K562 (cell line): ENCODE results near the gene IFIT2. TPM values are rescaled to one million over a fixed set of nuclear protein-coding genes. Genes with fewer than 3 reads are reported as not detected.
A peak's percentile ranks its signal among the peaks of the same experiment; 100 is the strongest.
"Not testable (repeated sequence)": the region's sequence is repeated elsewhere in the genome, so short reads cannot be mapped to it uniquely, and the experiment has no call there.

ENCODE experiments used
- ATAC-seq: fragments of 200-7000 bp; cut with Tn5 transposase; 3 replicates; pipeline ENCODE4 v1.9.1; 2020; ENCODE audit warnings: moderate library complexity
- BruUV-seq: library from RNA; stranded (reverse); fragments of 400-500 nt; replicated peaks from 2 replicates; lab custom pipeline; 2021; lab: Mats Ljungman, UMichigan
- CTCF ChIA-PET: fragments of 300-600 bp; formaldehyde crosslinking; extraction: SDS; loops from one replicate; lab custom pipeline; 2021; ENCODE audit warnings: low intra/inter-chr PET ratio; lab: Yijun Ruan, JAX
- POLR2A ChIA-PET: fragments of 300-600, 350-650 bp; sonication (Branson Sonifier 250); formaldehyde crosslinking; extraction: SDS; loops from one replicate; lab custom pipeline; 2021; ENCODE audit warnings: antibody characterized with exemption, inconsistent platforms; lab: Yijun Ruan, JAX
- DNase-seq, 4 experiments: peaks; one replicate each; pipeline versions ENCODE4 v3.0.0 to v3.0.0-alpha.2; 2011 to 2018; ENCODE audit warnings: low spot score in 3 of 4, mixed read lengths in 3 of 4; ENCODE audit errors: extremely low read depth in 1 of 4
- FAIRE-seq: peaks from 2 replicates; lab custom pipeline; 2011; peaks lifted over from hg19 to GRCh38; lab: Jason Lieb, UNC
- H2AFZ ChIP-seq: 2 replicates; pipeline ENCODE4 v1.6.0; 2011; ENCODE audit warnings: low read depth, low read length, control low read depth, inconsistent platforms
- H3K27ac ChIP-seq: fragments of 200-600 bp; 3 replicates; pipeline ENCODE4 v1.8.0; 2011; ENCODE audit warnings: low read depth, mild to moderate bottlenecking, control low read depth, inconsistent platforms, low read length, moderate library complexity, mixed read lengths; ENCODE audit errors: extremely low read depth
- H3K27me3 ChIP-seq, 2 experiments: fragments of 300-600 bp in 1 of 2; 2 replicates in 1 of 2; 3 replicates in 1 of 2; pipeline versions ENCODE4 v1.6.0 to v1.8.0; 2011; ENCODE audit warnings: inconsistent platforms in 2 of 2, low read length in 2 of 2, mild to moderate bottlenecking in 1 of 2, mixed read lengths in 1 of 2, moderate library complexity in 1 of 2; ENCODE audit not compliant: control insufficient read depth in 2 of 2, insufficient read depth in 2 of 2
- H3K36me3 ChIP-seq: fragments of 300-600 bp; 3 replicates; pipeline ENCODE4 v1.8.0; 2011; ENCODE audit warnings: mild to moderate bottlenecking, low read length, inconsistent platforms; ENCODE audit not compliant: control insufficient read depth, insufficient read depth
- H3K4me1 ChIP-seq, 2 experiments: fragments of 200-600 bp in 1 of 2; replicated peaks in 1 of 2; 2 replicates in 1 of 2; 3 replicates in 1 of 2; pipeline versions ENCODE4 v1.5.1 to v1.8.0; 2011; ENCODE audit warnings: inconsistent platforms in 2 of 2, low read length in 2 of 2, mild to moderate bottlenecking in 1 of 2, mixed read lengths in 1 of 2, moderate library complexity in 1 of 2; ENCODE audit not compliant: control insufficient read depth in 2 of 2, insufficient read depth in 2 of 2
- H3K4me2 ChIP-seq: 2 replicates; pipeline ENCODE4 v1.6.1; 2011; ENCODE audit warnings: low read length, control low read depth, inconsistent platforms, mixed read lengths; ENCODE audit not compliant: insufficient read depth
- H3K4me3 ChIP-seq: fragments of 200-600 bp; sonication (generic), shearing (Covaris generic); 2 replicates; pipeline ENCODE4 v1.5.1; 2016; ENCODE audit warnings: control low read depth, inconsistent platforms
- H3K79me2 ChIP-seq: fragments of 200-600 bp; 3 replicates; pipeline ENCODE4 v1.8.0; 2011; ENCODE audit warnings: low read length, inconsistent platforms; ENCODE audit not compliant: control insufficient read depth, insufficient read depth
- H3K9ac ChIP-seq, 2 experiments: 2 replicates each; pipeline versions ENCODE4 v1.6.0 to v1.6.1; 2011; ENCODE audit warnings: low read depth in 2 of 2, low read length in 2 of 2, control low read depth in 1 of 2, inconsistent platforms in 1 of 2, mild to moderate bottlenecking in 1 of 2, mixed read lengths in 1 of 2; ENCODE audit not compliant: insufficient read depth in 1 of 2
- H3K9me1 ChIP-seq: one replicate; pipeline ENCODE4 v1.6.0; 2011; ENCODE audit warnings: inconsistent platforms, mild to moderate bottlenecking, low read length, moderate library complexity; ENCODE audit not compliant: control insufficient read depth, insufficient read depth
- H3K9me3 ChIP-seq: replicated peaks from 2 replicates; pipeline ENCODE4 v1.5.1; 2011; ENCODE audit warnings: low read depth, low read length, inconsistent platforms; ENCODE audit not compliant: control insufficient read depth, insufficient read depth
- H4K20me1 ChIP-seq: replicated peaks from 2 replicates; pipeline ENCODE4 v1.6.1; 2011; ENCODE audit warnings: low read length, inconsistent platforms, mixed read lengths; ENCODE audit not compliant: control insufficient read depth, insufficient read depth
- CBX3 ChIP-seq, 2 experiments: IDR thresholded peaks; 1 replicate in 1 of 2; 2 replicates in 1 of 2; pipeline ENCODE4 v1.6.1; 2012; ENCODE audit warnings: inconsistent platforms in 2 of 2, low read length in 2 of 2, borderline replicate concordance in 1 of 2, control low read depth in 1 of 2
- CHCHD3 ChIP-seq: fragments of 250-450 bp; sonication (Bioruptor Pico); IDR thresholded peaks from 2 replicates; pipeline ENCODE4 v2.1.2; 2022; ENCODE audit warnings: mild to moderate bottlenecking
- JUND ChIP-seq, 2 experiments: IDR thresholded peaks; 2 replicates in 1 of 2; 3 replicates in 1 of 2; pipeline ENCODE4 v1.6.1; 2011; ENCODE audit warnings: borderline replicate concordance in 2 of 2, low read depth in 2 of 2, low read length in 2 of 2, improper control_type of control experiment in 1 of 2, missing biosample characterization in 1 of 2, missing genetic modification characterization in 1 of 2, missing genetic modification reagents in 1 of 2
- MYC ChIP-seq, 2 experiments: fragments of 250-450 bp in 1 of 2; sonication (Bioruptor Pico) in 1 of 2; IDR thresholded peaks; 2 replicates each; pipeline versions ENCODE4 v1.5.1 to v1.6.1; 2012 to 2021; ENCODE audit warnings: low read depth in 2 of 2, borderline replicate concordance in 1 of 2, improper control_type of control experiment in 1 of 2, low read length in 1 of 2, mild to moderate bottlenecking in 1 of 2, moderate library complexity in 1 of 2
- NFRKB ChIP-seq: fragments of 450-650 bp; IDR thresholded peaks from 2 replicates; pipeline ENCODE4 v1.6.1; 2016; ENCODE audit warnings: low read depth
- SLC30A9 ChIP-seq: fragments of 250-450 bp; sonication (Bioruptor Pico); IDR thresholded peaks from 2 replicates; pipeline ENCODE4 v1.8.0; 2022; ENCODE audit warnings: mild to moderate bottlenecking, moderate library complexity
- SMARCA4 ChIP-seq: fragments of 450-650 bp; IDR thresholded peaks from 2 replicates; pipeline ENCODE4 v1.6.1; 2016
- SUPT5H ChIP-seq: fragments of 450-650 bp; IDR thresholded peaks from 2 replicates; pipeline ENCODE4 v1.6.1; 2016
- TCF3 ChIP-seq: sonication (generic); formaldehyde crosslinking; IDR thresholded peaks from 2 replicates; pipeline ENCODE4 v1.4.0; 2020; ENCODE audit warnings: mild to moderate bottlenecking, missing genetic modification reagents
- U2AF1 ChIP-seq: fragments of 200-400 bp; formaldehyde crosslinking; optimal IDR thresholded peaks from 2 replicates; pipeline ENCODE3; 2017; ENCODE audit warnings: mild to moderate bottlenecking, low read depth, low read length, moderate library complexity
- WHSC1 ChIP-seq: IDR thresholded peaks from one replicate; pipeline ENCODE4 v1.6.1; 2012; ENCODE audit warnings: low read length, control low read depth, inconsistent platforms
- ZNF224 ChIP-seq: sonication (generic); formaldehyde crosslinking; IDR thresholded peaks from 2 replicates; pipeline ENCODE4 v1.8.0; 2022; ENCODE audit warnings: mild to moderate bottlenecking, missing genetic modification reagents
- ZNF316 ChIP-seq: fragments of 450-650 bp; IDR thresholded peaks from 2 replicates; pipeline ENCODE4 v1.6.1; 2016
- ZNF780A ChIP-seq: fragments of 250-450 bp; sonication (Bioruptor Pico); IDR thresholded peaks from 2 replicates; pipeline ENCODE4 v1.5.0; 2021; ENCODE audit warnings: mild to moderate bottlenecking
- ZNF79 ChIP-seq: fragments of 250-450 bp; sonication (Bioruptor Pico); IDR thresholded peaks from 2 replicates; pipeline ENCODE4 v1.4.0; 2020; ENCODE audit warnings: low read depth, mild to moderate bottlenecking, moderate library complexity
- WGBS: fragments of 100-300 bp; shearing (Covaris generic); methylation state at CpG from one replicate; pipeline ENCODE4 v1.1.6; 2016; ENCODE audit warnings: low coverage, mixed read lengths; ENCODE audit not compliant: insufficient coverage; ENCODE audit errors: missing lambda C conversion rate; 5-methylcytosine and 5-hydroxymethylcytosine counted together
- in situ Hi-C: fragments of 300-500 bp; cut with MboI; formaldehyde crosslinking; loops from 4 replicates; pipeline ENCODE4 v1.15.0; 2018; ENCODE audit warnings: inconsistent platforms, mixed read lengths
- intact Hi-C: fragments of 100-400 bp; cut with micrococcal nuclease; formaldehyde crosslinking; loops from 2 replicates; pipeline ENCODE4 v1.14.2; 2022
- polyA plus RNA-seq, 8 experiments: library from polyadenylated mRNA; depleted of rRNA in 4 of 8; stranded (reverse) in 5 of 8; unstranded in 3 of 8; fragments of >200 nt; fragmentation: Nextera tagmentation in 2 of 8; fragmentation: Illumina TruSeq in 1 of 8; extraction: Ambion mirVana in 2 of 8; extraction: Trizol in 1 of 8; gene quantifications; 2 replicates each; pipeline versions ENCODE4 v1.2.1 to v1.2.3, GENCODE V29; 2011 to 2014; ENCODE audit warnings: inconsistent platforms in 1 of 8, missing spikeins in 1 of 8
- total RNA-seq, 7 experiments: library from RNA; depleted of rRNA in 6 of 7; stranded (reverse); fragments of >200 nt in 6 of 7; fragmentation: Illumina TruSeq in 2 of 7; extraction: Trizol in 2 of 7; gene quantifications; 2 replicates each; pipeline versions ENCODE4 v1.2.1 to v1.2.3, GENCODE V29; 2011 to 2021; ENCODE audit warnings: low replicate concordance in 1 of 7

IFIT2 gene
- total and polyA plus RNA-seq, 9 of the 15 experiments (the other 6 are each of a cell fraction or from before 2014, with no cell fraction given) = 0.03 to 0.25 (median 0.10) TPM; not detected in 1

DNA sequence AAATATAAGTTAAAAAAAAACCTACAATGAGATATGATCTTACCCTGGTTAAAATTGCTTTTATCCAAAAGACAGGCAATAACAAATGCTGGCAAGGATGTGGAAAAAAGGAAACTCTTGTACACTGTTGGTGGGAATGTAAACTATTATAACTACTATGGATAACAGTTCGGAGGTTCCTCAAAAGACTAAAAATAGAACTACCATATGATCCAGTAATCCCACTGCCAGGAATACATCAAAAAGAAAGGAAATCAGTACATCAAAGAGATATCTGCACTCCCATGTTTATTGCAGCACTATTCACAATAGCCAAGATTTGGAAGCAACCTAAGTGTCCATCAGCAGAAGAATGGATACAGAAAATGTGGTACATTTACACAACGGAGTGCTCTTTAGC is 24.0 kb downstream of the IFIT2 start:
- H3K36me3 ChIP-seq, DNase-seq, H3K27ac ChIP-seq, intact Hi-C loops, H3K79me2 ChIP-seq, H3K4me2 ChIP-seq, ATAC-seq, H3K9ac ChIP-seq, H3K9me1 ChIP-seq, POLR2A ChIA-PET, H4K20me1 ChIP-seq, H2AFZ ChIP-seq, H3K4me3 ChIP-seq, H3K9me3 ChIP-seq, CTCF ChIA-PET, in situ Hi-C loops, FAIRE-seq, BruUV-seq, H3K4me1 ChIP-seq, H3K27me3 ChIP-seq: not testable (repeated sequence)
- 72% methylated on average over 2 of the region's 2 CpGs for WGBS

DNA sequence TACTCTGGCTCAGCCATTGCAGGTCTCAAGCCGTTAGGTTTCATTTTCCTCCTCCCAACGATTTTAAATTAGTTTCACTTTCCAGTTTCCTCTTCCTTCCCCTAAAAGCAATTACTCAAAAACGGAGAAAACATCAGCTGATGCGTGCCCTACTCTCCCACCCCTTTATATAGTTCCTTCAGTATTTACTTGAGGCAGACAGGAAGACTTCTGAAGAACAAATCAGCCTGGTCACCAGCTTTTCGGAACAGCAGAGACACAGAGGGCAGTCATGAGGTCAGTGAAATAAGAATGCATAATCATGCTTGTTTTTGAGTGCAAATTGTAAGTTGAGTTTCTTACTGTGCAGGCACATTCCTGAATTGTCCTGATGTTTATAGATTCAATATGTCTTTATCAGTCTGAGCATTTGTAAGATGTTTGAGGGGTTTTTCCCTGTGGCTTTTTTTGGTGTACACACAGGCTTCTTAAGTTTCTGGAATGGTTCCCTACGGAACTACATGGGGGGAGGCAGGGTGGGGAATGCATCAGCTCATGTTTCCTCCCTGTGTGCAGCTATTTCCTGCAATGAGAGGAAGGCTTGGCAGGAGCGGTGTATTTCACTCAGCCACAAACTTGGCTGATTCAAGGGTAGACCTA is 26.1 kb downstream of the IFIT2 start, which contains the start of gene IFIT3:
Gene IFIT3 (plus strand): TSS at position 195 of the 639 bp plus-strand sequence. CDS start 77 bp downstream, at position 272.
- WGBS = under 1% methylated on average over 7 of the region's 7 CpGs
- no peaks in the 10 kb centered on the region for H4K20me1 ChIP-seq
- in situ Hi-C loops = no loop called here
- peak within 1 kb of the TSS; percentile 98 for H2AFZ ChIP-seq
- peaks cover 0 to 6% of the 10 kb centered on the region in 2 experiments; a peak in 3 of 5 replicates for H3K4me1 ChIP-seq
- no peaks in the 10 kb centered on the region for H3K9me1 ChIP-seq
- peak; percentile 20 to 71 (median 44) for DNase-seq
- H3K36me3 ChIP-seq = no peaks in the 10 kb centered on the region
- CTCF ChIA-PET = no interaction called here
- ATAC-seq = peak; percentile 92
- intact Hi-C loops = no loop called here
- peak within 1 kb of the TSS in 1 of 2 experiments; percentile 82; a peak in 2 of 4 replicates for H3K9ac ChIP-seq
- peak; percentile 87 for FAIRE-seq
- peak within 1 kb of the TSS; percentile 76 for H3K4me2 ChIP-seq
- no peaks in the 10 kb centered on the region for H3K27me3 ChIP-seq
- POLR2A ChIA-PET = interaction anchor here (1.3 kb wide), 1 partner anchor 13 kb away, joined by 4 read pairs; no protein-coding TSS in a partner anchor
- no peaks in the 10 kb centered on the region for H3K79me2 ChIP-seq
- no peaks in the 10 kb centered on the region for H3K9me3 ChIP-seq
- peak within 1 kb of the TSS; percentile 31; the same call in 1 of the 2 replicates for H3K4me3 ChIP-seq
- H3K27ac ChIP-seq = peak within 1 kb of the TSS; percentile 91
- BruUV-seq = TSS peak; percentile 81
- TF ChIP-seq MYC (IDR thresholded peaks at IDR 0.05; ENCODE audit: low read depth, low read length) (peak; percentile 20; the same call in 1 of the 2 replicates), MYC (CRISPR knock-in tag; IDR thresholded peaks at IDR 0.05; ENCODE audit: borderline replicate concordance, low read depth) (no peak), ZNF316 (peak; percentile 67), TCF3 (CRISPR knock-in tag) (no peak), CBX3 (IDR thresholded peaks at IDR 0.05; ENCODE audit: borderline replicate concordance in 1 of 2, low read length in 2 of 2) (0 out of 3 replicates have a peak, but pooled peaks of 1 of the 2 experiments have one; percentile 21), ZNF224 (CRISPR knock-in tag) (no peak), WHSC1 (no peak), NFRKB (peak; percentile 83), U2AF1 (no peak), SUPT5H (peak; percentile 51; the same call in 1 of the 2 replicates), SMARCA4 (peak; percentile 54; the same call in 1 of the 2 replicates), JUND (IDR thresholded peaks at IDR 0.05; ENCODE audit: borderline replicate concordance, low read depth, low read length) (no peak), JUND (tag; IDR thresholded peaks at IDR 0.05; ENCODE audit: borderline replicate concordance, low read depth, low read length) (no peak; the same call in 2 of the 3 replicates), ZNF79 (CRISPR knock-in tag) (no peak), CHCHD3 (CRISPR knock-in tag) (no peak), ZNF780A (CRISPR knock-in tag) (no peak), SLC30A9 (CRISPR knock-in tag) (no peak)
